OCI-LY7 (cell line): ENCODE measurements around the gene PLSCR5. TPM values are rescaled to one million over a fixed set of nuclear protein-coding genes. Genes with fewer than 3 reads are reported as not detected.

Experiments used
- Bru-seq: library from RNA; stranded (reverse); fragments of 400-500 nt; gene quantifications from one replicate; lab custom pipeline; 2021; lab: Mats Ljungman, UMichigan
- BruChase-seq, 2 experiments: library from RNA; stranded (reverse); fragments of 400-500 nt; gene quantifications; one replicate each; lab custom pipeline; 2021; lab: Mats Ljungman, UMichigan
- BruUV-seq: library from RNA; stranded (reverse); fragments of 400-500 nt; replicated peaks from 2 replicates; lab custom pipeline; 2021; lab: Mats Ljungman, UMichigan
- CTCF ChIA-PET: fragments of 300-600 bp; sonication (Branson Sonifier 250); formaldehyde crosslinking; loops from one replicate; lab custom pipeline; 2022; ENCODE audit warnings: antibody characterized with exemption; ENCODE audit not compliant: unreplicated experiment; lab: Charles Lee
- POLR2A ChIA-PET: fragments of 300-600 bp; sonication (Branson Sonifier 250); formaldehyde crosslinking; loops from one replicate; lab custom pipeline; 2022; ENCODE audit warnings: antibody characterized with exemption; lab: Charles Lee
- DNase-seq: peaks from one replicate; pipeline ENCODE4 v3.0.0-alpha.2; 2015; ENCODE audit warnings: low spot score
- H2AFZ ChIP-seq: fragments of 200-600 bp; sonication (generic), shearing (Covaris generic); 2 replicates; pipeline ENCODE4 v1.6.1; 2014; ENCODE audit warnings: mild to moderate bottlenecking, antibody characterized with exemption, low read length, moderate library complexity
- H3K27ac ChIP-seq: fragments of 200-600 bp; sonication (generic); 2 replicates; pipeline ENCODE4 v1.5.1; 2014; ENCODE audit warnings: mixed run types, low read depth, mild to moderate bottlenecking, moderate library complexity, low read length, inconsistent platforms; ENCODE audit not compliant: poor library complexity, severe bottlenecking
- H3K36me3 ChIP-seq: fragments of 200-600 bp; sonication (generic); 2 replicates; pipeline ENCODE4 v1.6.1; 2014; ENCODE audit warnings: mild to moderate bottlenecking, antibody characterized with exemption, low read length, moderate library complexity, mixed read lengths; ENCODE audit not compliant: insufficient read depth
- H3K4me1 ChIP-seq: fragments of 200-600 bp; sonication (generic); 2 replicates; pipeline ENCODE4 v1.5.1; 2014; ENCODE audit warnings: mild to moderate bottlenecking, low read length; ENCODE audit not compliant: insufficient read depth, poor library complexity, severe bottlenecking
- H3K4me2 ChIP-seq: fragments of 200-600 bp; sonication (generic); 2 replicates; pipeline ENCODE4 v1.6.1; 2014; ENCODE audit warnings: mild to moderate bottlenecking, low read length
- H3K4me3 ChIP-seq: fragments of 200-600 bp; sonication (generic); 2 replicates; pipeline ENCODE4 v1.5.1; 2014; ENCODE audit warnings: mild to moderate bottlenecking, low read depth, low read length; ENCODE audit not compliant: poor library complexity, severe bottlenecking
- H3K79me2 ChIP-seq: fragments of 200-600 bp; sonication (generic); 2 replicates; pipeline ENCODE4 v1.6.1; 2016; ENCODE audit warnings: low read depth, mild to moderate bottlenecking, low read length, moderate library complexity, mixed read lengths; ENCODE audit not compliant: insufficient read depth
- H3K9me2 ChIP-seq: fragments of 200-600 bp; sonication (generic); 2 replicates; pipeline ENCODE4 v1.6.1; 2016; ENCODE audit warnings: mild to moderate bottlenecking, low read length, mixed read lengths; ENCODE audit not compliant: insufficient read depth
- H3K9me3 ChIP-seq: fragments of 200-600 bp; sonication (generic); 2 replicates; pipeline ENCODE4 v1.6.1; 2014; ENCODE audit warnings: mild to moderate bottlenecking, mixed run types, low read length, mixed read lengths
- H4K20me1 ChIP-seq: fragments of 200-600 bp; sonication (generic); 2 replicates; pipeline ENCODE4 v1.6.1; 2014; ENCODE audit warnings: mild to moderate bottlenecking, antibody characterized with exemption, low read length, moderate library complexity, mixed read lengths; ENCODE audit not compliant: insufficient read depth
- EZH2phosphoT487 ChIP-seq: fragments of 200-600 bp; sonication (generic); IDR thresholded peaks from 2 replicates; pipeline ENCODE4 v1.6.1; 2018; ENCODE audit warnings: low read depth, borderline replicate concordance, mild to moderate bottlenecking, mixed run types, antibody characterized with exemption, low read length, moderate library complexity, mixed read lengths
- intact Hi-C: fragments of 100-400 bp; cut with micrococcal nuclease; formaldehyde crosslinking; loops from one replicate; pipeline ENCODE4 v1.10.0; 2022; ENCODE audit not compliant: unreplicated experiment
- long read RNA-seq: library from polyadenylated mRNA; stranded (forward); transcript quantifications from one replicate; pipeline ENCODE4 v2.0.0, GENCODE V29; 2022
- total RNA-seq, 2 experiments: library from RNA; depleted of rRNA in 1 of 2; stranded (reverse); fragments of >200 nt in 1 of 2; shearing (Covaris generic) in 1 of 2; gene quantifications; 2 replicates each; pipeline ENCODE4 v1.2.3, GENCODE V29; 2014 to 2022
- TF ChIP-seq, protein P1 (sequence below): fragments of 200-600 bp; sonication (generic); conservative IDR thresholded peaks from 2 replicates; pipeline ENCODE4 v1.5.1; 2014; ENCODE audit warnings: mild to moderate bottlenecking, antibody characterized with exemption, low read length, moderate library complexity, mixed read lengths

PLSCR5 gene
- total RNA-seq (2014; rRNA removed; shearing (Covaris generic)) (not detected in 2 replicates), total RNA-seq (2022) (not detected in 2 replicates), Bru-seq, nascent RNA (not detected), BruChase-seq, experiment 1, labeled RNA remaining after a 6-hour chase (not detected), BruChase-seq, experiment 2, labeled RNA remaining after a 2-hour chase (not detected)
- long read RNA-seq, result 0 reads

DNA sequence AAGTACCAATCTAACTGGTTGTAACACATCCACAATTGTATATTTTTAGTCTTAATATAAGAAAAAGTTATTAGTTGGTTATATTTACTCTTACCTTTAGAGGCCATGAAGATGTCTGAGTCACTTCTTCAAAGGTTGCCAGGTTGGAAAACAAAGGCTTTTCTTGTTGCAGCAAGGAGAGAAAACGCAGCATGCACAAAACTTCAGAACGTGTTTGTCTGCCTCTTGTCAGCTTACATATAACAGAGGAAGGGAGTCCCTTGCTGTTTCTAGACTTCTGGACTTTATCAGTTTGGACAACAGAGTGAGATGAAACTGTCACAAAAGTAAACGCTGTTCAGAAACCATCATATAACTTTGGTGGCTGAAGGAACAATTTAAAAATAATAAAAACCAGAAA lies at the start of gene PLSCR5:
PLSCR5 (minus strand) TSS at position 241 of the 400 bp plus-strand sequence; CDS start at position 107, 134 bp downstream.
- H3K4me3 ChIP-seq, result no peak within 1 kb of the TSS
- BruUV-seq, result no TSS peak
- H4K20me1 ChIP-seq, result no peaks in the 10 kb centered on the region
- TF ChIP-seq, protein P1, sequence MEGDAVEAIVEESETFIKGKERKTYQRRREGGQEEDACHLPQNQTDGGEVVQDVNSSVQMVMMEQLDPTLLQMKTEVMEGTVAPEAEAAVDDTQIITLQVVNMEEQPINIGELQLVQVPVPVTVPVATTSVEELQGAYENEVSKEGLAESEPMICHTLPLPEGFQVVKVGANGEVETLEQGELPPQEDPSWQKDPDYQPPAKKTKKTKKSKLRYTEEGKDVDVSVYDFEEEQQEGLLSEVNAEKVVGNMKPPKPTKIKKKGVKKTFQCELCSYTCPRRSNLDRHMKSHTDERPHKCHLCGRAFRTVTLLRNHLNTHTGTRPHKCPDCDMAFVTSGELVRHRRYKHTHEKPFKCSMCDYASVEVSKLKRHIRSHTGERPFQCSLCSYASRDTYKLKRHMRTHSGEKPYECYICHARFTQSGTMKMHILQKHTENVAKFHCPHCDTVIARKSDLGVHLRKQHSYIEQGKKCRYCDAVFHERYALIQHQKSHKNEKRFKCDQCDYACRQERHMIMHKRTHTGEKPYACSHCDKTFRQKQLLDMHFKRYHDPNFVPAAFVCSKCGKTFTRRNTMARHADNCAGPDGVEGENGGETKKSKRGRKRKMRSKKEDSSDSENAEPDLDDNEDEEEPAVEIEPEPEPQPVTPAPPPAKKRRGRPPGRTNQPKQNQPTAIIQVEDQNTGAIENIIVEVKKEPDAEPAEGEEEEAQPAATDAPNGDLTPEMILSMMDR, result no peak
- TF ChIP-seq EZH2phosphoT487, result no peak
- no peak for DNase-seq
- CTCF ChIA-PET, result no interaction called here
- H3K27ac ChIP-seq, result no peak within 1 kb of the TSS
- POLR2A ChIA-PET, result interaction anchor here (0.8 kb wide), 1 partner anchor 14 kb away, joined by 3 read pairs; no protein-coding TSS in a partner anchor
- H3K9me2 ChIP-seq, result no peaks in the 10 kb centered on the region
- no peak within 1 kb of the TSS for H2AFZ ChIP-seq
- H3K4me2 ChIP-seq, result no peak within 1 kb of the TSS
- intact Hi-C loops, result no loop called here
- H3K4me1 ChIP-seq, result no peaks in the 10 kb centered on the region
- no peaks in the 10 kb centered on the region for H3K9me3 ChIP-seq
- H3K79me2 ChIP-seq, result no peaks in the 10 kb centered on the region
- no peaks in the 10 kb centered on the region for H3K36me3 ChIP-seq

- no TSS peak for BruUV-seq
- intact Hi-C loops, result no loop called here
- no peaks in the 10 kb centered on the region for H3K9me3 ChIP-seq
- POLR2A ChIA-PET, result no interaction called here
- H3K4me1 ChIP-seq, result no peaks in the 10 kb centered on the region
- DNase-seq, result no peak
- H4K20me1 ChIP-seq, result no peaks in the 10 kb centered on the region
- no peak overlapping the region for H3K27ac ChIP-seq
- H2AFZ ChIP-seq, result no peak overlapping the region
- TF ChIP-seq, protein P1, result no peak
- TF ChIP-seq EZH2phosphoT487, result no peak
- H3K4me2 ChIP-seq, result no peak overlapping the region
- CTCF ChIA-PET, result no interaction called here
- H3K4me3 ChIP-seq, result no peak overlapping the region
- H3K36me3 ChIP-seq, result no peaks in the 10 kb centered on the region
- H3K79me2 ChIP-seq, result no peaks in the 10 kb centered on the region
- H3K9me2 ChIP-seq, result no peaks in the 10 kb centered on the region
Measured at GRCh38 chr3:146653978-146654377, 48.8 kb upstream of the PLSCR5 start.
